CD14-positive monocyte (primary cell): ENCODE measurements around the gene PIP4K2A. TPM values are rescaled to one million over a fixed set of nuclear protein-coding genes. Genes with fewer than 3 reads are reported as not detected.
A peak's percentile ranks its signal among the peaks of the same experiment; 100 is the strongest.

Source experiments
- DNase-seq, 3 donors: peaks; one replicate each; pipeline ENCODE4 v3.0.0-alpha.2; 2011 to 2022
- H2AFZ ChIP-seq: 2 replicates; pipeline ENCODE4 v1.6.0; 2012; ENCODE audit warnings: mild to moderate bottlenecking, low read depth, low read length, inconsistent platforms; ENCODE audit not compliant: insufficient read depth, poor library complexity, severe bottlenecking
- H3K27ac ChIP-seq, 2 donors: 1 replicate in 1 of 2; 2 replicates in 1 of 2; pipeline ENCODE4 v1.5.1; 2012 to 2013; ENCODE audit warnings: low read length in 2 of 2, control low read depth in 1 of 2, inconsistent platforms in 1 of 2, low read depth in 1 of 2, mild to moderate bottlenecking in 1 of 2
- H3K27me3 ChIP-seq, 2 donors: one replicate each; pipeline versions ENCODE4 v1.6.0 to v1.6.1; 2011 to 2013; ENCODE audit warnings: low read length in 2 of 2; ENCODE audit not compliant: control insufficient read depth in 2 of 2, insufficient read depth in 2 of 2
- H3K36me3 ChIP-seq, 2 donors: replicated peaks in 1 of 2; 1 replicate in 1 of 2; 2 replicates in 1 of 2; pipeline versions ENCODE4 v1.5.1 to v1.6.1; 2012 to 2013; ENCODE audit warnings: low read length in 2 of 2, control low read depth in 1 of 2, inconsistent platforms in 1 of 2, mild to moderate bottlenecking in 1 of 2; ENCODE audit not compliant: insufficient read depth in 2 of 2, control insufficient read depth in 1 of 2
- H3K4me1 ChIP-seq, 2 donors: 1 replicate in 1 of 2; 2 replicates in 1 of 2; pipeline versions ENCODE4 v1.5.1 to v1.6.1; 2012 to 2013; ENCODE audit warnings: low read length in 2 of 2, control low read depth in 1 of 2, inconsistent platforms in 1 of 2, mild to moderate bottlenecking in 1 of 2, moderate library complexity in 1 of 2; ENCODE audit not compliant: insufficient read depth in 2 of 2, control insufficient read depth in 1 of 2
- H3K4me2 ChIP-seq: replicated peaks from 2 replicates; pipeline ENCODE3; 2012; ENCODE audit warnings: low read length, moderate library complexity, mild to moderate bottlenecking; ENCODE audit not compliant: poor library complexity, severe bottlenecking; ENCODE audit errors: extremely low read depth
- H3K4me3 ChIP-seq, 3 experiments: fragments of 200-600 bp in 1 of 3; sonication (generic) in 1 of 3; replicated peaks in 1 of 3; 1 replicate in 2 of 3; 2 replicates in 1 of 3; pipeline ENCODE4 v1.5.1; 2011 to 2013; ENCODE audit warnings: low read length in 3 of 3, mild to moderate bottlenecking in 3 of 3, control low read depth in 2 of 3, low read depth in 2 of 3, inconsistent platforms in 1 of 3, moderate library complexity in 1 of 3
- H3K79me2 ChIP-seq: 2 replicates; pipeline ENCODE4 v1.6.0; 2012; ENCODE audit warnings: mild to moderate bottlenecking, control low read depth, inconsistent platforms, low read length, moderate library complexity; ENCODE audit not compliant: insufficient read depth
- H3K9ac ChIP-seq: 2 replicates; pipeline ENCODE4 v1.6.0; 2017; ENCODE audit warnings: low read length, mild to moderate bottlenecking; ENCODE audit not compliant: insufficient read depth, poor library complexity, severe bottlenecking
- H3K9me3 ChIP-seq, 2 donors: replicated peaks in 1 of 2; 1 replicate in 1 of 2; 2 replicates in 1 of 2; pipeline versions ENCODE4 v1.5.1 to v1.6.1; 2012 to 2013; ENCODE audit warnings: low read length in 2 of 2, control low read depth in 1 of 2; ENCODE audit not compliant: control insufficient read depth in 1 of 2, insufficient read depth in 1 of 2
- H4K20me1 ChIP-seq: 2 replicates; pipeline ENCODE4 v1.6.0; 2012; ENCODE audit warnings: mild to moderate bottlenecking, low read length, control low read depth, moderate library complexity; ENCODE audit not compliant: insufficient read depth
- H3K27ac Mint-ChIP-seq, 7 donors: one replicate each; pipeline ENCODE4 v1.8.0; 2020; ENCODE audit warnings: mild to moderate bottlenecking in 7 of 7, mixed read lengths in 7 of 7, moderate library complexity in 6 of 7, inconsistent platforms in 2 of 7
- H3K27me3 Mint-ChIP-seq, 3 donors: one replicate each; pipeline ENCODE4 v1.8.0; 2021 to 2022; ENCODE audit warnings: low read depth in 3 of 3, mild to moderate bottlenecking in 3 of 3, mixed read lengths in 3 of 3, moderate library complexity in 3 of 3, inconsistent platforms in 1 of 3
- H3K36me3 Mint-ChIP-seq, 2 donors: one replicate each; pipeline ENCODE4 v1.8.0; 2020; ENCODE audit warnings: mixed read lengths in 2 of 2, inconsistent platforms in 1 of 2, mild to moderate bottlenecking in 1 of 2
- H3K4me1 Mint-ChIP-seq: one replicate; pipeline ENCODE4 v1.8.0; 2020; ENCODE audit warnings: mild to moderate bottlenecking, mixed read lengths
- H3K4me3 Mint-ChIP-seq, 2 donors: one replicate each; pipeline ENCODE4 v1.8.0; 2020; ENCODE audit warnings: mild to moderate bottlenecking in 2 of 2, mixed read lengths in 2 of 2, moderate library complexity in 1 of 2
- H3K9me3 Mint-ChIP-seq, 7 donors: one replicate each; pipeline ENCODE4 v1.8.0; 2020 to 2022; ENCODE audit warnings: mixed read lengths in 7 of 7, mild to moderate bottlenecking in 6 of 7, moderate library complexity in 6 of 7, inconsistent platforms in 2 of 7
- CTCF ChIP-seq: fragments of 200-600 bp; IDR thresholded peaks from one replicate; pipeline ENCODE4 v1.8.0; 2022; ENCODE audit warnings: antibody characterized with exemption, mild to moderate bottlenecking
- WGBS: methylation state at CpG from one replicate; pipeline ENCODE4 v1.1.5; 2013; ENCODE audit warnings: missing lambda C conversion rate; ENCODE audit not compliant: insufficient coverage; 5-methylcytosine and 5-hydroxymethylcytosine counted together
- intact Hi-C, 2 donors: fragments of 100-400 bp; cut with micrococcal nuclease; formaldehyde crosslinking; loops; one replicate each; pipeline versions ENCODE4 v1.15.0 to v1.15.1; 2023
- polyA plus RNA-seq, 3 donors: library from polyadenylated mRNA; depleted of rRNA in 1 of 3; unstranded in 2 of 3; stranded (reverse) in 1 of 3; fragments of 300-500 nt in 2 of 3; fragments of >200 nt in 1 of 3; fragmentation: Illumina TruSeq in 2 of 3; gene quantifications; 1 replicate in 2 of 3; 2 replicates in 1 of 3; pipeline ENCODE4 v1.2.3, GENCODE V29; 2012 to 2021

Gene PIP4K2A
- polyA plus RNA-seq, 3 donors: 9.7 to 33.7 (median 16.6) TPM

- no peaks in the 10 kb centered on the region for H3K27me3 ChIP-seq
- H3K79me2 ChIP-seq: peaks cover 100% of the 10 kb centered on the region
- H3K9me3 ChIP-seq: no peaks in the 10 kb centered on the region
- H2AFZ ChIP-seq: no peak overlapping the region
- no peak overlapping the region for H3K9ac ChIP-seq
- Mint-ChIP-seq H3K36me3 (peaks cover 3% of the 10 kb centered on the region in 2 donors), H3K4me1 (peaks cover 34% of the 10 kb centered on the region), H3K27me3 (no peaks in the 10 kb centered on the region), H3K9me3 (no peaks in the 10 kb centered on the region), H3K27ac (no peak overlapping the region), H3K4me3 (no peak overlapping the region)
- no peak overlapping the region for H3K4me2 ChIP-seq
- no peaks in the 10 kb centered on the region for H3K36me3 ChIP-seq
- no peak for TF ChIP-seq CTCF
- WGBS: 60% methylated on average over 2 of the region's 3 CpGs
- no peak overlapping the region for H3K4me3 ChIP-seq
- DNase-seq: no peak
- peaks cover 98% of the 10 kb centered on the region for H4K20me1 ChIP-seq
- intact Hi-C loops: no loop called here
- H3K4me1 ChIP-seq: no peaks in the 10 kb centered on the region
- no peak overlapping the region for H3K27ac ChIP-seq
Observed at GRCh38 chr10:22674573-22674930, 39.8 kb downstream of the PIP4K2A start.

- H3K27me3 ChIP-seq: no peaks in the 10 kb centered on the region
- no peak for DNase-seq
- H3K4me1 ChIP-seq: no peaks in the 10 kb centered on the region
- WGBS: no CpG with 5 or more reads among the region's 2 CpGs
- H2AFZ ChIP-seq: no peak overlapping the region
- H3K9me3 ChIP-seq: no peaks in the 10 kb centered on the region
- H3K79me2 ChIP-seq: peaks cover 100% of the 10 kb centered on the region
- intact Hi-C loops: no loop called here
- no peak overlapping the region for H3K9ac ChIP-seq
- H4K20me1 ChIP-seq: peaks cover 98% of the 10 kb centered on the region
- peaks cover 3% of the 10 kb centered on the region in 2 donors for H3K36me3 Mint-ChIP-seq
- no peak overlapping the region for H3K4me2 ChIP-seq
- no peak overlapping the region for H3K4me3 ChIP-seq
- TF ChIP-seq CTCF: no peak
- H3K4me3 Mint-ChIP-seq: no peak overlapping the region
- peak overlapping the region in 2 of 7 donors; percentile 19 to 50 for H3K27ac Mint-ChIP-seq
- H3K27me3 Mint-ChIP-seq: no peaks in the 10 kb centered on the region
- H3K36me3 ChIP-seq: no peaks in the 10 kb centered on the region
- H3K4me1 Mint-ChIP-seq: peaks cover 40% of the 10 kb centered on the region
- no peaks in the 10 kb centered on the region for H3K9me3 Mint-ChIP-seq
- H3K27ac ChIP-seq: peak overlapping the region in 1 of 2 donors; percentile 14
Observed at GRCh38 chr10:22673785-22674572, 40.4 kb downstream of the PIP4K2A start.
